Body of pancreas (tissue), 4 donors: ENCODE data around the gene STK11IP. TPM values are rescaled to one million over a fixed set of nuclear protein-coding genes. Genes with fewer than 3 reads are reported as not detected.
A peak's percentile ranks its signal among the peaks of the same experiment; 100 is the strongest.

ENCODE experiments used
- ATAC-seq: fragments of 150-250 bp; one replicate; pipeline ENCODE4 v1.9.1; 2016
- DNase-seq, 4 donors: peaks; one replicate each; pipeline ENCODE4 v3.0.0-alpha.2; 2019
- H3K27ac ChIP-seq, 4 donors: fragments of 200-600 bp; sonication (generic); 1 replicate in 3 of 4; 2 replicates in 1 of 4; pipeline versions ENCODE4 v1.5.1 to v1.6.1; 2016 to 2019; ENCODE audit warnings: mild to moderate bottlenecking in 1 of 4, mixed read lengths in 1 of 4, moderate library complexity in 1 of 4
- H3K27me3 ChIP-seq, 2 donors: fragments of 200-600 bp; sonication (generic); one replicate each; pipeline ENCODE4 v1.6.0; 2016; ENCODE audit warnings: mild to moderate bottlenecking in 1 of 2
- H3K36me3 ChIP-seq, 2 donors: fragments of 200-600 bp; sonication (generic); replicated peaks in 1 of 2; 2 replicates each; pipeline ENCODE4 v1.5.1; 2016; ENCODE audit warnings: low read depth in 2 of 2; ENCODE audit not compliant: insufficient read depth in 1 of 2
- H3K4me1 ChIP-seq: fragments of 200-600 bp; sonication (generic); one replicate; pipeline ENCODE4 v1.6.0; 2016
- H3K4me3 ChIP-seq, 2 donors: fragments of 200-600 bp; sonication (generic); 1 replicate in 1 of 2; 2 replicates in 1 of 2; pipeline ENCODE4 v1.5.1; 2016 to 2019
- H3K9me3 ChIP-seq, 3 donors: fragments of 200-600 bp; sonication (generic); 1 replicate in 2 of 3; 2 replicates in 1 of 3; pipeline ENCODE4 v1.5.1; 2016
- CTCF ChIP-seq, 7 experiments: fragments of 450-650 bp in 4 of 7; fragments of 200-600 bp in 3 of 7; sonication (generic) in 3 of 7; IDR thresholded peaks; one replicate each; pipeline ENCODE4 v1.5.1; 2016 to 2019; ENCODE audit warnings: antibody characterized with exemption in 7 of 7
- POLR2A ChIP-seq, 3 donors: fragments of 450-650 bp; IDR thresholded peaks; one replicate each; pipeline ENCODE4 v1.6.1; 2016; ENCODE audit warnings: antibody characterized with exemption in 3 of 3, mild to moderate bottlenecking in 2 of 3
- WGBS, 2 donors: methylation state at CpG; one replicate each; pipeline ENCODE4 v1.1.5; 2017; 5-methylcytosine and 5-hydroxymethylcytosine counted together
- intact Hi-C: fragments of 100-400 bp; cut with DNase I; formaldehyde crosslinking; loops from one replicate; pipeline ENCODE4 v1.15.1; 2023
- total RNA-seq, 2 donors: library from RNA; depleted of rRNA; stranded (reverse); fragments of >200 nt; gene quantifications; one replicate each; pipeline ENCODE4 v1.1.0, GENCODE V29; 2016

The STK11IP gene
- total RNA-seq, 2 donors from 2014 or later = 9.6 to 18.1 TPM

GRCh38 chr2:219632760-219633105 is 35.1 kb downstream of the STK11IP start:
- TF ChIP-seq POLR2A (IDR thresholded peaks at IDR 0.05) = no peak
- TF ChIP-seq CTCF (IDR thresholded peaks at IDR 0.05) = no peak
- ATAC-seq = no peak
- intact Hi-C loops = no loop called here

GRCh38 chr2:219633276-219634065 is 35.8 kb downstream of the STK11IP start:
- Histone ChIP-seq H3K4me3 (no peak overlapping the region), H3K27me3 (no peaks in the 10 kb centered on the region), H3K36me3 (no peaks in the 10 kb centered on the region), H3K4me1 (peaks cover 2% of the 10 kb centered on the region), H3K9me3 (no peaks in the 10 kb centered on the region), H3K27ac (no peak overlapping the region)
- DNase-seq = no peak
- intact Hi-C loops = no loop called here
- whole genome bisulfite sequencing, 2 donors = 80 to 86% methylated on average over 16 to 20 of the region's 22 CpGs
- no peak for ATAC-seq
- TF ChIP-seq CTCF (IDR thresholded peaks at IDR 0.05) = no peak
- TF ChIP-seq POLR2A (IDR thresholded peaks at IDR 0.05) = no peak

More at GRCh38 chr2:219632760-219633105, 35.1 kb downstream of the STK11IP start:
- Histone ChIP-seq H3K4me1 (peaks cover 10% of the 10 kb centered on the region), H3K27me3 (no peaks in the 10 kb centered on the region), H3K27ac (no peak overlapping the region), H3K9me3 (no peaks in the 10 kb centered on the region), H3K4me3 (no peak overlapping the region), H3K36me3 (no peaks in the 10 kb centered on the region)
- peak in 1 of 4 donors; percentile 9 for DNase-seq
- WGBS, 2 donors = 75 to 85% methylated on average over 5 to 8 of the region's 8 CpGs

GRCh38 chr2:219634171-219634940 is 36.7 kb downstream of the STK11IP start:
- H3K9me3 ChIP-seq = no peaks in the 10 kb centered on the region
- no peaks in the 10 kb centered on the region for H3K27me3 ChIP-seq
- no peak overlapping the region for H3K27ac ChIP-seq
- DNase-seq (no peak), ATAC-seq (no peak)
- intact Hi-C loops = no loop called here
- WGBS, 2 donors = 89 to 90% methylated on average over 10 to 15 of the region's 15 CpGs
- H3K4me3 ChIP-seq = no peak overlapping the region
- no peaks in the 10 kb centered on the region for H3K4me1 ChIP-seq
- no peaks in the 10 kb centered on the region for H3K36me3 ChIP-seq
- TF ChIP-seq CTCF (IDR thresholded peaks at IDR 0.05) (no peak), POLR2A (IDR thresholded peaks at IDR 0.05) (no peak)

GRCh38 chr2:219634951-219635751 is 37.5 kb downstream of the STK11IP start:
- Histone ChIP-seq H3K27me3 (no peaks in the 10 kb centered on the region), H3K4me1 (no peaks in the 10 kb centered on the region), H3K4me3 (no peak overlapping the region), H3K36me3 (no peaks in the 10 kb centered on the region), H3K9me3 (no peaks in the 10 kb centered on the region), H3K27ac (no peak overlapping the region)
- DNase-seq (no peak), ATAC-seq (no peak)
- no peak for TF ChIP-seq CTCF (IDR thresholded peaks at IDR 0.05)
- TF ChIP-seq POLR2A (IDR thresholded peaks at IDR 0.05) = no peak
- intact Hi-C loops = loop anchor here (5.0 kb wide), 1 partner anchor 98 kb away; no protein-coding TSS in a partner anchor
- 61 to 87% methylated on average over 2 to 22 of the region's 22 CpGs for WGBS, 2 donors
